Heart left ventricle (tissue), 13 donors: Measurements from ENCODE around the gene PTPRE.

Source experiments
- CTCF ChIP-seq, 12 donors: fragments of 200-600 bp; sonication (generic) in 4 of 12; IDR thresholded peaks; one replicate each; pipeline versions ENCODE4 v1.5.0 to v1.8.0; 2018 to 2022; ENCODE audit warnings: antibody characterized with exemption in 12 of 12, mild to moderate bottlenecking in 5 of 12
- POLR2A ChIP-seq, 2 donors: fragments of 450-650 bp; IDR thresholded peaks; one replicate each; pipeline ENCODE4 v1.6.1; 2017; ENCODE audit warnings: antibody characterized with exemption in 2 of 2, mild to moderate bottlenecking in 2 of 2, moderate library complexity in 2 of 2
- donor health status: ischemic (EF 13 %, LVEDD 7.1; RV severe dilation, severe dysfunction).
- donor health status: DM: no; HTN: yes; CAD: no.
- donor health status: DM: no; HTN: no; CAD: no.
- donor health status: ischemic (EF 25% LVEDD 6.9; RV normal size, moderate dysfunction).
- donor health status: ischemic (EF 25% LVEDD 5.7; RV mildly dilated, moderate dysfunction).
- donor health status: ischemic (EF 35%, LVEDD 5.7; RV mildly dilated, moderate dysfunction).
- donor health status: nonischemic (EF 11% LVEDD 7.7; RV severe dilation, severe dysfunction).
- donor health status: DM: yes; HTN: yes; CAD: no.
- donor health status: PGD.
- donor health status: ischemic (EF 29% LVEDD 5.4; RV normal size, mild dysfunction).
- donor health status: nonischemic (EF 23%, LVEDD 6.1; RV moderate dilation, normal function).

DNA sequence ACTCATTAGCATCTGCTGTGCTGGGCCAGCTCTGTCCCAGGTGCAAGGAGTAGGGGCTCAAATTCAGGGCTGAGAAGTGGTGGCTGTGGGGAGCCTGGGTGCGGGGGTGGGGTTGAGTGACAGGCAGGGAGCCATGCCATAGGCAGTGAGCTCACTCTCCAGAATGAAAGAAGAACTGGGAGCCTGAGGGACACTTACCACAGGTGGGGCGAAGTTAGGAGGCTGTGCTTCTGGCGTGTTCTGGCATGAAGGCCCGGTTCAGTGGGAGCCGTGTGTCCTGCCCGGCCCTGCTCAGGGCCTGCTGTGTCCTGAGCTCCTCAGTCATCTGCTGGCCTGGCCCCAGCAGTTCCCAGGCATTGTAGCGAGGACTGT, 156.8 kb downstream of the PTPRE start:
- TF ChIP-seq CTCF (IDR thresholded peaks at IDR 0.05) (no peak), POLR2A (IDR thresholded peaks at IDR 0.05) (no peak)
